H1 (cell line): Measurements from ENCODE around the gene UAP1. TPM values are rescaled to one million over a fixed set of nuclear protein-coding genes. Genes with fewer than 3 reads are reported as not detected.

Experiments
- CTCF ChIA-PET: fragments of 300-600 bp; sonication (Branson Sonifier 250); formaldehyde crosslinking; loops from one replicate; lab custom pipeline; 2021; ENCODE audit not compliant: partially characterized antibody; lab: Charles Lee
- POLR2A ChIA-PET: fragments of 300-600 bp; sonication (Branson Sonifier 250); formaldehyde crosslinking; loops from one replicate; lab custom pipeline; 2021; ENCODE audit warnings: inconsistent platforms; ENCODE audit not compliant: partially characterized antibody; lab: Charles Lee
- DNase-seq, 2 experiments: peaks; one replicate each; pipeline versions ENCODE4 v3.0.0 to v3.0.0-alpha.2; 2010 to 2022; ENCODE audit warnings: low spot score in 2 of 2, low read depth in 1 of 2, mixed read lengths in 1 of 2
- FAIRE-seq: peaks from 2 replicates; lab custom pipeline; 2011; peaks lifted over from hg19 to GRCh38; lab: Jason Lieb, UNC
- H2AFZ ChIP-seq: 2 replicates; pipeline ENCODE4 v1.8.1; 2012; ENCODE audit warnings: low read length, inconsistent platforms
- H2AK5ac ChIP-seq: 2 replicates; pipeline ENCODE4 v1.6.1; 2013; ENCODE audit warnings: low read depth, low read length
- H2BK120ac ChIP-seq: replicated peaks from 2 replicates; pipeline ENCODE3; 2013; ENCODE audit warnings: low read depth, low read length, inconsistent platforms
- H2BK12ac ChIP-seq: 2 replicates; pipeline ENCODE4 v1.6.1; 2013; ENCODE audit warnings: low read depth, low read length
- H2BK15ac ChIP-seq: 2 replicates; pipeline ENCODE4 v1.6.1; 2013; ENCODE audit warnings: low read length
- H2BK20ac ChIP-seq: 2 replicates; pipeline ENCODE4 v1.6.1; 2013; ENCODE audit warnings: low read length
- H2BK5ac ChIP-seq: 2 replicates; pipeline ENCODE4 v1.6.1; 2013; ENCODE audit warnings: low read depth, low read length
- H3K14ac ChIP-seq: 2 replicates; pipeline ENCODE4 v1.6.1; 2013; ENCODE audit warnings: inconsistent platforms; ENCODE audit not compliant: insufficient read length
- H3K18ac ChIP-seq: 2 replicates; pipeline ENCODE4 v1.6.1; 2013; ENCODE audit warnings: low read length; ENCODE audit errors: extremely low read depth
- H3K23ac ChIP-seq: 2 replicates; pipeline ENCODE4 v1.6.1; 2013; ENCODE audit warnings: inconsistent platforms; ENCODE audit not compliant: insufficient read length
- H3K23me2 ChIP-seq: 2 replicates; pipeline ENCODE4 v1.6.1; 2013; ENCODE audit warnings: low read depth, low read length
- H3K27ac ChIP-seq: 2 replicates; pipeline ENCODE4 v1.6.1; 2011; ENCODE audit warnings: low read depth, low read length, inconsistent platforms
- H3K27me3 ChIP-seq, 4 experiments: replicated peaks in 1 of 4; 1 replicate in 1 of 4; 2 replicates in 3 of 4; pipeline versions ENCODE4 v1.6.1 to v1.8.1; 2011 to 2013; ENCODE audit warnings: low read length in 3 of 4, mild to moderate bottlenecking in 3 of 4, inconsistent platforms in 2 of 4, mixed read lengths in 2 of 4, moderate library complexity in 1 of 4; ENCODE audit not compliant: control insufficient read depth in 3 of 4, insufficient read depth in 3 of 4; ENCODE audit errors: extremely low read depth in 1 of 4
- H3K36me3 ChIP-seq, 4 experiments: 2 replicates each; pipeline versions ENCODE4 v1.6.1 to v1.8.1; 2011 to 2013; ENCODE audit warnings: mild to moderate bottlenecking in 4 of 4, low read length in 3 of 4, moderate library complexity in 2 of 4, control low read depth in 1 of 4, inconsistent platforms in 1 of 4; ENCODE audit not compliant: insufficient read depth in 4 of 4, control insufficient read depth in 2 of 4
- H3K4ac ChIP-seq: replicated peaks from 2 replicates; pipeline ENCODE3; 2013; ENCODE audit warnings: low read length, low read depth, mixed read lengths, inconsistent platforms; ENCODE audit not compliant: insufficient read length
- H3K4me1 ChIP-seq, 4 experiments: replicated peaks in 1 of 4; 1 replicate in 1 of 4; 2 replicates in 3 of 4; pipeline versions ENCODE4 v1.6.1 to v1.8.1; 2011 to 2013; ENCODE audit warnings: low read length in 3 of 4, inconsistent platforms in 2 of 4, mixed read lengths in 1 of 4; ENCODE audit not compliant: insufficient read depth in 4 of 4, control insufficient read depth in 3 of 4
- H3K4me2 ChIP-seq, 2 experiments: 2 replicates each; pipeline versions ENCODE4 v1.6.1 to v1.8.1; 2011 to 2013; ENCODE audit warnings: low read depth in 2 of 2, low read length in 2 of 2, control low read depth in 1 of 2, inconsistent platforms in 1 of 2, mild to moderate bottlenecking in 1 of 2; ENCODE audit not compliant: insufficient read depth in 1 of 2
- H3K4me3 ChIP-seq, 4 experiments: fragments of 200-600, 300-600 bp in 1 of 4; sonication (generic), shearing (Covaris generic), sonication (Bioruptor Twin) in 1 of 4; 2 replicates each; pipeline versions ENCODE4 v1.5.1 to v1.8.1; 2011 to 2016; ENCODE audit warnings: low read length in 4 of 4, low read depth in 3 of 4, control low read depth in 2 of 4, inconsistent platforms in 2 of 4, mild to moderate bottlenecking in 2 of 4, mixed read lengths in 1 of 4, moderate library complexity in 1 of 4; ENCODE audit not compliant: insufficient read depth in 2 of 4; ENCODE audit errors: extremely low read depth in 1 of 4
- H3K56ac ChIP-seq: replicated peaks from 2 replicates; pipeline ENCODE3; 2013; ENCODE audit warnings: low read depth, mild to moderate bottlenecking, mixed read lengths, low read length, inconsistent platforms; ENCODE audit not compliant: insufficient read length
- H3K79me1 ChIP-seq: 2 replicates; pipeline ENCODE4 v1.6.1; 2013; ENCODE audit warnings: low read depth, low read length, control low read depth
- H3K79me2 ChIP-seq, 2 experiments: 2 replicates each; pipeline versions ENCODE4 v1.6.1 to v1.8.1; 2012 to 2013; ENCODE audit warnings: low read length in 2 of 2, mild to moderate bottlenecking in 2 of 2, inconsistent platforms in 1 of 2; ENCODE audit not compliant: insufficient read depth in 2 of 2, control insufficient read depth in 1 of 2
- H3K9ac ChIP-seq, 4 experiments: replicated peaks in 1 of 4; 1 replicate in 1 of 4; 2 replicates in 3 of 4; pipeline versions ENCODE4 v1.6.1 to v1.8.1; 2011 to 2013; ENCODE audit warnings: low read depth in 3 of 4, low read length in 3 of 4, control low read depth in 2 of 4, mild to moderate bottlenecking in 2 of 4, moderate library complexity in 2 of 4, inconsistent platforms in 1 of 4; ENCODE audit errors: extremely low read depth in 1 of 4
- H3K9me3 ChIP-seq, 2 experiments: 2 replicates each; pipeline versions ENCODE4 v1.6.1 to v1.8.1; 2012 to 2013; ENCODE audit warnings: mild to moderate bottlenecking in 2 of 2, moderate library complexity in 2 of 2, control low read depth in 1 of 2, inconsistent platforms in 1 of 2, low read depth in 1 of 2, low read length in 1 of 2, mixed read lengths in 1 of 2; ENCODE audit not compliant: insufficient read depth in 2 of 2
- H4K20me1 ChIP-seq, 2 experiments: replicated peaks in 1 of 2; 2 replicates each; pipeline versions ENCODE3 to v1.8.1; 2011 to 2013; ENCODE audit warnings: inconsistent platforms in 2 of 2, low read length in 2 of 2, mild to moderate bottlenecking in 1 of 2; ENCODE audit not compliant: insufficient read depth in 2 of 2, control insufficient read depth in 1 of 2
- H4K5ac ChIP-seq: 2 replicates; pipeline ENCODE4 v1.6.1; 2013; ENCODE audit warnings: low read length, low read depth, mixed read lengths, inconsistent platforms; ENCODE audit not compliant: insufficient read length
- H4K8ac ChIP-seq: 2 replicates; pipeline ENCODE4 v1.8.0; 2013; ENCODE audit warnings: mild to moderate bottlenecking, moderate library complexity, low read length, inconsistent platforms; ENCODE audit not compliant: insufficient read depth; ENCODE audit errors: extremely low read depth
- H4K91ac ChIP-seq: replicated peaks from 2 replicates; pipeline ENCODE3; 2013; ENCODE audit warnings: low read length, mixed read lengths, inconsistent platforms; ENCODE audit not compliant: insufficient read length
- CEBPB ChIP-seq: IDR thresholded peaks from 2 replicates; pipeline ENCODE4 v1.6.1; 2012; ENCODE audit warnings: low read depth, low read length
- CREB1 ChIP-seq: IDR thresholded peaks from 2 replicates; pipeline ENCODE4 v1.6.1; 2012; ENCODE audit warnings: inconsistent platforms
- E2F6 ChIP-seq: IDR thresholded peaks from 2 replicates; pipeline ENCODE4 v1.6.1; 2012; ENCODE audit warnings: inconsistent platforms
- EZH2 ChIP-seq: fragments of 200-600 bp; sonication (generic); IDR thresholded peaks from 2 replicates; pipeline ENCODE4 v1.7.1; 2012; ENCODE audit warnings: low read depth, mild to moderate bottlenecking, moderate library complexity, low read length, inconsistent platforms; ENCODE audit not compliant: severe bottlenecking
- HDAC6 ChIP-seq: IDR thresholded peaks from one replicate; pipeline ENCODE4 v1.7.1; 2012; ENCODE audit warnings: low read depth, mild to moderate bottlenecking, inconsistent platforms, low read length, moderate library complexity
- NRF1 ChIP-seq: IDR thresholded peaks from 2 replicates; pipeline ENCODE4 v1.6.1; 2011; ENCODE audit warnings: mild to moderate bottlenecking, low read depth, low read length, improper control_type of control experiment
- POU5F1 ChIP-seq: IDR thresholded peaks from 2 replicates; pipeline ENCODE4 v1.6.1; 2011; ENCODE audit warnings: low read depth, mild to moderate bottlenecking, low read length, moderate library complexity
- RNF2 ChIP-seq: fragments of 200-900, 300-1000 bp; sonication (generic); IDR thresholded peaks from 2 replicates; pipeline ENCODE4 v1.7.1; 2016; ENCODE audit warnings: borderline replicate concordance, low read depth, mild to moderate bottlenecking, antibody characterized with exemption, low read length; ENCODE audit not compliant: poor library complexity, severe bottlenecking; ENCODE audit errors: missing control alignments
- SUZ12 ChIP-seq: fragments of 200-600 bp; sonication (generic); IDR thresholded peaks from 2 replicates; pipeline ENCODE4 v1.6.1; 2012; ENCODE audit warnings: mild to moderate bottlenecking, inconsistent platforms, low read length, moderate library complexity, mixed read lengths
- TAF1 ChIP-seq: IDR thresholded peaks from 2 replicates; pipeline ENCODE4 v1.6.1; 2011; ENCODE audit warnings: mild to moderate bottlenecking, low read depth, low read length
- WGBS, 2 experiments: shearing (Covaris generic) in 1 of 2; methylation state at CpG; one replicate each; pipeline versions ENCODE4 v1.1.6 to v1.1.7; 2013 to 2015; ENCODE audit warnings: low lambda C conversion rate in 2 of 2, mixed read lengths in 2 of 2, inconsistent platforms in 1 of 2, low coverage in 1 of 2, missing lambda C conversion rate in 1 of 2; ENCODE audit not compliant: insufficient replicate concordance in 2 of 2, insufficient coverage in 1 of 2, insufficient read length in 1 of 2; ENCODE audit errors: extremely low coverage in 1 of 2, missing lambda C conversion rate in 1 of 2; 5-methylcytosine and 5-hydroxymethylcytosine counted together
- polyA plus RNA-seq, 7 experiments: library from polyadenylated mRNA; depleted of rRNA in 3 of 7; stranded (reverse) in 5 of 7; unstranded in 2 of 7; fragments of >200 nt in 5 of 7; fragments of 200-250 nt in 2 of 7; gene quantifications; 1 replicate in 5 of 7; 2 replicates in 1 of 7; 4 replicates in 1 of 7; pipeline versions ENCODE4 v1.2.1 to v1.2.3, GENCODE V29; 2011 to 2013; ENCODE audit warnings: missing spikeins in 2 of 7, mixed read lengths in 2 of 7
- total RNA-seq: library from RNA; stranded (reverse); fragmentation: NEBNext Ultra II Directional; extraction: Animal tissue kit (Norgen Biotek cat#: 25700); gene quantifications from 2 replicates; pipeline ENCODE4 v1.2.1, GENCODE V29; 2021
- TF ChIP-seq, protein P1 (sequence below): IDR thresholded peaks from 2 replicates; pipeline ENCODE4 v1.6.1; 2011; ENCODE audit warnings: low read length, improper control_type of control experiment

Gene UAP1
- total and polyA plus RNA-seq, 2 of the 8 experiments (the other 6 are each of a cell fraction or from before 2014, with no cell fraction given), result 9.4 to 32.9 TPM

DNA sequence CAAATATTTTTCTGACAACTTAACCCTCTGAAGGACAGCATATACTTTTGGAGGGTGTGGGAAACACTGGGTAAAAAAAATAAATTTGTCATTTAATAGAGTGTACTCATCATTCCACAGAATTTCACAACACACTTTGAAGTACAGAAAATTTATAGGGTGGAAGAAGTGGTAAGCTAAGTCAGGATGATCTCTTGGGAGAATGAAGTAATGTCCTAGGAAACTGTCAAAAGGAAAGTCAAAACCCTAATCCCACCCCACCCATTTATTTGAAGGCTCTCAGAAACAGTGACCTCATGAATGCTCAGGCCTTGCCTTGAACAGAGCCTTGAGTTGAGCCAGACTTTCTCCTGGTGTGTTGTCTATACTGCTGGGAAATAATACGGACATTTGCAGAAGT lies 7.3 kb upstream of the UAP1 start:
- CTCF ChIA-PET, result interaction anchor here (0.7 to 0.8 kb wide), 2 partner anchors 9 to 813 kb away, joined by 3 read pairs; no protein-coding TSS in a partner anchor
- Histone ChIP-seq H3K27ac (no peak overlapping the region), H3K4ac (no peak overlapping the region), H4K5ac (no peak overlapping the region), H2AFZ (0 out of 2 replicates have a peak overlapping the region, but pooled peaks have one; percentile 39), H2AK5ac (no peak overlapping the region), H3K9me3 (no peaks in the 10 kb centered on the region), H3K79me2 (no peaks in the 10 kb centered on the region), H3K4me3 (no peak overlapping the region), H3K23me2 (no peaks in the 10 kb centered on the region), H2BK12ac (no peak overlapping the region), H3K14ac (no peak overlapping the region), H4K8ac (no peak overlapping the region), H3K9ac (no peak overlapping the region), H3K23ac (no peak overlapping the region), H3K27me3 (no peaks in the 10 kb centered on the region), H3K36me3 (no peaks in the 10 kb centered on the region), H4K91ac (no peak overlapping the region), H2BK120ac (no peak overlapping the region), H3K79me1 (no peaks in the 10 kb centered on the region), H4K20me1 (no peaks in the 10 kb centered on the region), H3K4me1 (no peaks in the 10 kb centered on the region), H3K56ac (no peak overlapping the region), H3K18ac (no peak overlapping the region), H3K4me2 (no peak overlapping the region), H2BK15ac (no peak overlapping the region), H2BK5ac (no peak overlapping the region), H2BK20ac (no peak overlapping the region)
- 75% methylated on average over 1 of the region's 1 CpG; no CpG with 5 or more reads in 1 of the 2 experiments for WGBS, 2 experiments
- POLR2A ChIA-PET, result no interaction called here
- DNase-seq (no peak), FAIRE-seq (no peak)
- TF ChIP-seq SUZ12 (no peak), TAF1 (no peak), NRF1 (no peak), POU5F1 (no peak), E2F6 (no peak), RNF2 (no peak), CEBPB (no peak), EZH2 (no peak), CREB1 (no peak), HDAC6 (no peak)
- TF ChIP-seq, protein P1, sequence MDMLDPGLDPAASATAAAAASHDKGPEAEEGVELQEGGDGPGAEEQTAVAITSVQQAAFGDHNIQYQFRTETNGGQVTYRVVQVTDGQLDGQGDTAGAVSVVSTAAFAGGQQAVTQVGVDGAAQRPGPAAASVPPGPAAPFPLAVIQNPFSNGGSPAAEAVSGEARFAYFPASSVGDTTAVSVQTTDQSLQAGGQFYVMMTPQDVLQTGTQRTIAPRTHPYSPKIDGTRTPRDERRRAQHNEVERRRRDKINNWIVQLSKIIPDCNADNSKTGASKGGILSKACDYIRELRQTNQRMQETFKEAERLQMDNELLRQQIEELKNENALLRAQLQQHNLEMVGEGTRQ, result no peak
